Right forelimb (tissue), 1 donor: ENCODE measurements around the gene RAB4B.
A peak's percentile ranks its signal among the peaks of the same experiment; 100 is the strongest.
"Not testable (repeated sequence)": the region's sequence is repeated elsewhere in the genome, so short reads cannot be mapped to it uniquely, and the experiment has no call there.

ENCODE experiments used
- DNase-seq: peaks from one replicate; pipeline ENCODE4 v3.0.0-alpha.2; 2018

RAB4B gene

DNA sequence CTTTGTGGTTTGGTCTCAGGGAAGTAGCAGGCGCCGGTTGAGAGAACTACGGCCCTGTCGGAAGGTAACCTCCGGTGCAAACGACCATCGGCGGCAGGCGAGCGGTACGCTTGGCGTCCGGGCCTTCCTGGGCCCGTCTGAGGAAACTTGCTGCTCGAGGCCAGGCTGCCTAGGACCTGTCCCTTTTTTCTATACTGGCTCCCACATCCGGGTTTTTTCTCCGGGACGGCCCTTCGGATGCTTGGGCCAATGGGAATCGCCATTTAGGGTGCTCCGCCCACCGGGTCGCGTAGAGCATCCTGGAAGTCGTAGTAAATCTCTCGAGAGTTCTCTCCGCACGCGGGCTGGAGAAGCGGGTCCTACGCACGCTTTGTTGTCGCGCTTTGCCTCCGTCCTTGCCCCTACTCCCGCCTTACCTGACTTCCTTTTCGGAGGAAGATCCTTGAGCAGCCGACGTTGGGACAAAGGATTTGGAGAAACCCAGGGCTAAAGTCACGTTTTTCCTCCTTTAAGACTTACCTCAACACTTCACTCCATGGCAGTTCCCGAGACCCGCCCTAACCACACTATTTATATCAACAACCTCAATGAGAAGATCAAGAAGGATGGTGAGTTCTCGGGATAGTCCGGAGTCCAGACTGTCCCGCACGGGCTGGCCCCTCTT, 27.0 kb upstream of the RAB4B start, which contains the start of gene SNRPA:
TSS of gene SNRPA (plus strand) at position 330 of the 664 bp plus-strand sequence. CDS start at position 536, 206 bp downstream.
- DNase-seq, result peak; percentile 99

DNA sequence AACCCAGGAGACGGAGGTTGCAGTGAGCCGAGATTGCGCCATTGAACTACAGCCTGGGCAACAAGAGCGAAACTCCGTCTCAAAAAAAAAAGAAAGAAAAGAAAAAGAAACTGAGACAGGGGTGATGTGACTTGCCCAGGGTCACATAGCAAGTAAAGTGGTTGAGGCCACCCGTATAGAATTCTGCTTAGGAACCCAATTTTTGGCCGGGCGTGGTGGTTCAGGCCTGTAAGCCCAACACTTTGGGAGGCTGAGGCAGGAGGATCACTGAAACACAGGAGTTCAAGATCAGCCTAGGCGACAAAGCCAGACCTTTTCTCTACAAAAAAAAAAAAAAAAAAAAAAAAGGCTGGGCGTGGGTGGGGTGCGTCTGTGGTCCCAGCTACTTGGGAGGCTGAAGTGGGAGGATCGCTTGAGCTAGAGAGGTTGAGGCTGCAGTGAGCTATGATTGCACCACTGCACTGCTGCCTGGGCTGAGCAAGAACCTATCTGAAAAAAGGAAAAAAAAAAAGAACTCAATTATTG, 25.7 kb upstream of the RAB4B start:
- no peak for DNase-seq

DNA sequence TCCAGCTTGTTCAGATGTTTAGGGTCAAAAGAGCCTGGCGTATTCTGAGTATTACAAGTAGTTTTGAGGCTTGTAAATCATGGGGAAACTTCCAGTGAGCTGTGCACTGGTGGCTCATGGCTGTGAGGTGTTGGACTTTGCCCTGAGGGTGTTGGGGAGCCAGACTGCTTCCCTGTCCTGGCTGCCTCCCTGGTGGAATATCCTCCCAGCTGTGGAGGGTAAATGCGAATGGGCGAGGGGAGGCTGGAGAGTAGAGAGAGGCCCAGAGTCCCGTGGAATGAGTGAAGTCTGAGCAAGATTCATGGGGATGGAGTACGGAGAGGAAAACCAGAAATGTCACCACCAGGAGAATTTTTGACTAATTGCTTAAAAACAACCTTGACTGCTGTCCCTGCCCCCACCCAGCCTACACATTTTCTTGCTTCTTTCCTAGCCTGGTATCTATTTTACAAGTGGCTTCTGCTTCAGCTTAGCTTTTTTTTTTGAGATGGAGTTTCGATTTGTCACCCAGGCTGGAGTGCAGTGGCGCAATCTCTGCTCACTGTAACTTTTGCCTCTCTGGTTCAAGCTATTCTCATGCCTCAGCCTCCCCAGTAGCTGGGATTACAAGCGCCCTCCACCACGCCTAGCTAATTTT, 23.3 kb upstream of the RAB4B start:
- DNase-seq, result no peak

DNA sequence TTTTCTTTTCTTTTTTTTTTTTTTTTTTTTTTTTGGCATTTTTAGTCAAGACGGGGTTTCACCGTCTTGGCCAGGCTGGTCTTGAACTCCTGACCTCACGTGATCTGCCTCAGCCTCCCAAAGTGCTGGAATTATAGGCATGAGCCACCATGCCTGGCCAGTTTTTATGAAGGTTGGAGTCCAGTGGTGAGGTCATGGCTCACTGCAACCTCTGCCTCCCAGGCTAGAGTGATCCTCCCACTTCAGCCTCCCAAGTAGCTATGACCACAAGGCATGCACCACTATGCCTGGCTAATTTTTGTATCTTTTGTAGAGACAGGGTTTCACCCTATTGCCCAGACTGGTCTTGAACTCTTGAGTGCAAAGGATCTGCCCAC, 22.8 kb upstream of the RAB4B start:
- no peak for DNase-seq

GRCh38 chr19:40755791-40756190, 22.3 kb upstream of the RAB4B start:
- DNase-seq, result no peak

DNA sequence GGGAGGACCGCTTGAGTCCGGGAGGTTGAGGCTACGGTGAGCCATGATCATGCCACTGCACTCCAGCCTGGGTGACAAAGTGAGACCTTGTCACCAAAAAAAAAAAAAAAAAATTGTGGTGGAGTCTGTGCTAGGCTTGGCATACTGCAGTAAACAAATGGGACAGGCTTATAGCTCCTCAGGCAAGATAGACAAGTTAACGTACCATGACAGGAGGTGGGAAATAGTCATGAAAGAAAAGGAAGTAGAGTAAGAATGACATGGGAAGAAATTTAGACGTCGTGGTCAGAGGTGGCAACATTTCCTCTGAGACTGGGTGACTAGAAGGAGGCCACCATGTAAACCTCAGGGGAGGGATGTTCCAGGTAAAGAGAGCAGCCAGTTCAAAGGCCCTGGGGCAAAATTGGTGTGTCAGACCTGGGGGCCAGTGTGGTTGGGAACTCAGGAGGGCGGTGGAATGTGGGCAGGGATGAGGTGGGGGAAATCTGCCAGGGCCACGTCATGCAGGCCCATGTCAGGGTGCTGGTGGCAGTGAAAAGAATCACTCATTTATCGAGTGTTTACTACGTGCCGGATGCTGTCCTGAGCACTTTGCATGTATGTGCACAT, 21.4 kb upstream of the RAB4B start:
- no peak for DNase-seq

GRCh38 chr19:40758491-40758890, 19.6 kb upstream of the RAB4B start:
- no peak for DNase-seq

DNA sequence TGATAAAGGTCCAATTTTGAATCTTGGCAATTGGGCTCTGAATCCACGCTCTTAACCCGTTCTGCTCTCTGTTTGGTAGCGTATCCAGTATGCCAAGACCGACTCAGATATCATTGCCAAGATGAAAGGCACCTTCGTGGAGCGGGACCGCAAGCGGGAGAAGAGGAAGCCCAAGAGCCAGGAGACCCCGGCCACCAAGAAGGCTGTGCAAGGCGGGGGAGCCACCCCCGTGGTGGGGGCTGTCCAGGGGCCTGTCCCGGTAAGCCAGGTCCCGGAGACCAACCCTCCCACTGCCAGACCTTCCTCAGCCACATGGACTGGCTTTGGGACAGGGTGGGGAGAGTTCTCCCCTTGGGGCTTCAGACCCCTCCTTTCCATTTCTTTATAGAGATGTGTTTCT, 18.7 kb upstream of the RAB4B start:
- no peak for DNase-seq

GRCh38 chr19:40762754-40763470, 15.1 kb upstream of the RAB4B start:
- no peak for DNase-seq

GRCh38 chr19:40763526-40763925, 14.5 kb upstream of the RAB4B start:
- no peak for DNase-seq

DNA sequence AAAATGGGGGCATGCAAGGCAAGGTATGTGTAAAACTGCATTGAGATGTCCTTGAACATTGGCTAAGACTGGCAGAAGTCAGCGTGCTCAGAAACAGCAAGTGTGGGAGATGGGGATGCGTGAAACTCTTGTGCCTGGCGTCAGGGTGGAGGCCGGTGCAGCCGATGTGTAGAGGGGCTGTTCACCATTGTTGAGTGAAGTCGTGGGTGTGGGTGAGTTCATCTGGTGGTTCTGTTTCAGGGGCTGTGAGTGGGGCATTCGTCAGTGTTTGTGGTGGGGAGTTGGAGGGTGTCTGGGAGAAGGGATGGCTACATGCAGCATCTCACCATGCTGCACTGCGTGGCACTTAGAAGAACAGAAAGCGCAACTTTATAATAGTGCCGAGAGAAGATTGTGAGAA, 14.1 kb upstream of the RAB4B start:
- no peak for DNase-seq

DNA sequence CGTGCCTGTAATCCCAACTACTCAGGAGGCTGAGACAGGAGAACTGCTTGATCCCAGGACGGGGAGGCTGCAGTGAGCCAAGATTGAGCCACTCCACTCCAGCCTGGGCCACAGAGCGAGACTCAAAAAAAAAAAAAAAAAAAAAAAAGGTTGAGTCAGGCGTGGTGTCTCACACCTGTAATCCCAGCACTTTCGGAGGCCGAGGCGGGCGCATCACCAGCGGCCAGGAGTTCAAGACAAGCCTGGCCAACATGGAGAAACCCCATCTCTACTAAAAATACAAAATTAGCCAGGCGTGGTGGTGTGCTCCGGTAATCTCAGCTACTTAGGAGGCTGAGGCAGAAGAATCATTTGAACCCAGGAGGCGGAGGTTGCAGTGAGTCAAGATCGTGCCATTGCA, 11.7 kb upstream of the RAB4B start:
- DNase-seq, result not testable (repeated sequence)

- no peak for DNase-seq
Measured at GRCh38 chr19:40768869-40769268, 9.2 kb upstream of the RAB4B start.

DNA sequence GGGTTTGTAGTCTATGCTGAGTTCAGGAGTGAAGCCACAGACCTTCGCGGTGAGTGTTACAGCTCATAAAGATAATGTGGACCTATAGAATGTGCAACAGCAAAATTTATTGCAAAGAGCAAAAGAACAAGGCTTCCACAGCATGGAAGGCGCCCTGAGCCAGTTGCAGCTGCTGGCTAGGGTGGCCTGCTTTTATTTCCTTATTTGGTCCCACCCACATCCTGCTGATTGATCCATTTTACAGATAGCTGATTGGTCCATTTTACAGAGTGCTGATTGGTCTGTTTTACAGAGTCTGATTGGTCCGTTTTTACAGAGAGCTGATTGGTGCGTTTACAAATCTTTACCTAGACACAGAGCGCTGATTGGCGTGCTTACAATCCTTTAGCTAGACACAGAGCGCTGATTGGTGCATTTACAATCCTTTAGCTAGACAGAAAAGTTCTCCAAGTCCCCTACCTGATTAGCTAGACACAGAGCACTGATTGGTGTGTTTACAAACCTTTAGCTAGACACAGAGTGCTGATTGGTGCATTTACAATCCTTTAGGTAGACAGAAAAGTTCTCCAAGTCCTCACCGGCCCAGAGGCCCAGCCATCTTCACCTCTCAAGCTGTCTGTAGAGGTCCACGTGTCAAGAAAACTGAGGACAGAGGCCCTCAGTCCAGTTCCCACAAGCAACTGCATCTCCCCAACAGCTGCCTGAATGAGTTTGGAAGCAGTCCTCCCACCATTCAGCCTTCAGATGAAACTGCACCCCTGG, 6.8 kb upstream of the RAB4B start:
- not testable (repeated sequence) for DNase-seq

DNA sequence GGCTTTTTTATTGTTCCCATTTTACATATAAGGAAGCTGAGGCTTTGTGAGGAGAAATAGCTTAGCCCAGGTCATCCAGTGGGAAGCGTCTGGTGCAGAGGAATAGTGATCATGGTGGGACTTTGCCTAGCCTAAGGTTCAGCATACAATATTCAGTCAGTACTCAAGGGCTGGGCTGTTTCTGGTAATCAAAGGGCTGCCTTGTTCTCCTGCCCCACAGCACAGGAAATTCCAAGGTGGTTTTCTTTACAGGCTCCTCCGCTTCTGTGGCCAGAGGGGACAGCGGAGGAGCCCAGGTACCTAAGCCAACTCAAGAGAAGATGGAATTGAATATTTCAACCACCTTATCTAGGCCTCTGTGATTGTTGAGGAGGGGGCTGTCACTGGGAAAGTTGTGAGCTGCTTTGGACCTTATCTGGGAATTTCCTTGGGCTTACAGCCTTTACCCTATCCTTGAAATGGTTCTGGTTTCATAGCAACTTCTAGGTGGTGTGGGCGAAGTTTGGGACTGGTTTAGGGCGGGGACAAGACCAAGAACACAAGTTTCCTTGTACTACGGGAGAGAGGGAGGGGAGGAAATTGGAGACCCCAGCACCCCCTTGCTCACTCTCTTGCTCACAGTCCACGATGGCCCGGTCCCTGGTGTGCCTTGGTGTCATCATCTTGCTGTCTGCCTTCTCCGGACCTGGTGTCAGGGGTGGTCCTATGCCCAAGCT, 3.0 kb upstream of the RAB4B start, which contains the start of gene MIA:
TSS of gene MIA (plus strand) at position 606 of the 716 bp plus-strand sequence. CDS start at position 628, 22 bp downstream.
- DNase-seq, result peak; percentile 53

DNA sequence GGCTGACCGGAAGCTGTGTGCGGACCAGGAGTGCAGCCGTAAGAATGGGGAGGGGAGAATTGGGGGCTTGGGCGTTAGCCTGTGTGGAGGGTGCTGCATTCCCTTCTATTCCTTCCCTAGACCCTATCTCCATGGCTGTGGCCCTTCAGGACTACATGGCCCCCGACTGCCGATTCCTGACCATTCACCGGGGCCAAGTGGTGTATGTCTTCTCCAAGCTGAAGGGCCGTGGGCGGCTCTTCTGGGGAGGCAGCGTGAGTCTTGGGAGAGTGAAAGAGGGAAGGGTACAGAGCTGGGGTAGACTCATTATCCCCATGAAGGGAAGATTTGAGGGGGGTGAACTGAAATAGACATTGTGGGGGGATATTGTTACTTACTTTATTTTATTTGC, 2.4 kb upstream of the RAB4B start:
- no peak for DNase-seq

GRCh38 chr19:40776364-40776763, 1.7 kb upstream of the RAB4B start:
- no peak for DNase-seq

DNA sequence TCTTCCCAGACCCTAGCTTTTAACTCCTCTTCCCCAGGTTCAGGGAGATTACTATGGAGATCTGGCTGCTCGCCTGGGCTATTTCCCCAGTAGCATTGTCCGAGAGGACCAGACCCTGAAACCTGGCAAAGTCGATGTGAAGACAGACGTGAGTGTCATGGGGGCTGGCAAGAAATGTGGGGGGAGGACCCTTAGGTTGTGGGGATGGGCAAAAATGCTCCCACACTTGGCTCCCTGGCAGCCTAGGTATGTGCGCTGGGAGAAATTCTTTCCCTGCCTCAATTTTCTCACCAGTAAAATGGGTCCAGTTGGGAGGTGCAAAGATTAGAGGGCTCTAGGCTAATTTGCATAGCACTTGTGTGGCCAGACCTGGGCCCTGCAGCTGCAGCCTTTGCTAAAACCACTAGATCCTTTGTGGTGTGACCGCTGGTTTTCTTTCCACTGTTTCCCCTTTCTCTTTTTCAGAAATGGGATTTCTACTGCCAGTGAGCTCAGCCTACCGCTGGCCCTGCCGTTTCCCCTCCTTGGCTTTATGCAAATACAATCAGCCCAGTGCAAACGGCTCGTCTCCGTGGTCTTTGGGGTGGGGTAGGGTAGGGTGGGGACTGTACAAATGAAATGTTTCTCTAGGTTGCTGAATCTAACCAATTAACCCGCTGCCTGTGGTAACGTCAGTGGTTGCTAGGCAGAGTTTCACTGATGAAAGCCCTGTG, 959 bp upstream of the RAB4B start:
- DNase-seq, result peak; percentile 92

DNA sequence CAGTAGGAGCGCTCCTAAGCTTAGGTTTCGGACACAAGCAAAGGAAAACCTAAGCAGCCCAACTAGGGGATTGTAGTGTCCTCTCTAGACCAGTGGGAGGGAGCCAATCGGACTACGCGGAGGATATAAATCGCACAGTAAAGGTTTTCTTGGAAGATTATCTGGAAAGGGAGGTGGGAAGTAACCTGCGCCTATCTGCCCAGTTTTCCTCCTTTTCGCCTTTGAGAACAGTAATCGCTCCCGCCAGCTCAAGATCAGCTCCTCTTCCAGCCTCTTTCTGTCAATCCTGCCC, 456 bp upstream of the RAB4B start:
- DNase-seq, result no peak

DNA sequence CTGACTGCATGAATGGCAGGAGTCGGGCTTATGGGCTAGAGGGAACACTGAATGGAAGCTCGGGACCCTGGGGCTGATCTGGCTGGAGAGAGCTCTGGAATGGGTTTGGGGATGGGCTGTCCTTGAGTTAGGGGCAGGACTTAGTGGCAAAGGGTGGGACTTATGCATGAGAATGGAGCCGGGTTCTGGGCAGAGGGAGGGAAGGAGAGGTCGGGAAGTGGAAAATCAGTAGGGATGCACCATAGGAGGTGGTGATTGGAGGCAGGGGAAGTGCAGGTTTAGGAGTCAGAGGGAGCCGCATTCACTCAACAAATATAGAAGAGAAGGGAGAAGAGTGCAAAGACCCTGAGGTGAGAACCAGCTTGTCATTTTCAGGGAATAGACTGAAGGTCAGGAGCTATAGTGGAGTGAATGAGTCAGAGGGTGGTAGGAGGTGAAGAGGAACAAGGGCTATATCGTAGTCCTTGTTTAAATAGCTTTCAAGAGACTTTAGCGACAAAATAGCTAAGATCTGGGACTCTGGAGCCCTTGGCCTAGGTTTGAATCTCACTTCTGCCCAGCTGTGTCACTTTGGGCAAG, 748 bp downstream of the RAB4B start:
- DNase-seq, result no peak

DNA sequence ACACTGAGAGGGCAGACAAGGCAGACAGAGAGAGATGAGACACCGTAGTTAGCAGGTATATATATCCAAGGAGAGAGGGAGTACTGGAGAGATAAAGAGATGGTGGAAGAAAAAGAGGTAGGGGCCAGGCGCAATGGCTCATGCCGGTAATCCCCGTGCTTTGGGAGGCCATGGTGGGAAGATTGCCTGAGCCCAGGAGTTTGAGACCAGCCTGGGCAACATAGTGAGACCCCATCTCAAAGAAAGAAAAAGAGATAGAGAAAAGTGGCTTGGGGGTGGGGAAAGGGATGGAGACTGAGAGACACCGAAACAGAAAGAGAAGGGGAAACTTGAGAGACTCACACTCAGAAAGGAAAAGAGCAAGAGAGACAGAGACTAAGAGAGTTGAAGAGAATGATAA, 2.5 kb downstream of the RAB4B start:
- DNase-seq, result no peak
